H1 (cell line): ENCODE data around the gene SMAD7. TPM values are rescaled to one million over a fixed set of nuclear protein-coding genes. Genes with fewer than 3 reads are reported as not detected.

Experiments
- BRCA1 ChIP-seq: IDR thresholded peaks from 2 replicates; pipeline ENCODE4 v1.6.1; 2012; ENCODE audit warnings: low read depth, low read length, improper control_type of control experiment
- CHD7 ChIP-seq: fragments of 300-600 bp; sonication (generic); IDR thresholded peaks from 2 replicates; pipeline ENCODE4 v1.7.1; 2012; ENCODE audit warnings: low read length, moderate library complexity, mild to moderate bottlenecking, inconsistent platforms; ENCODE audit not compliant: insufficient replicate concordance
- GTF2F1 ChIP-seq: IDR thresholded peaks from 2 replicates; pipeline ENCODE4 v1.6.1; 2012; ENCODE audit warnings: low read depth, low read length, improper control_type of control experiment, borderline replicate concordance
- JUN ChIP-seq: IDR thresholded peaks from 2 replicates; pipeline ENCODE4 v1.6.1; 2011; ENCODE audit warnings: low read depth, mild to moderate bottlenecking, improper control_type of control experiment, low read length
- NRF1 ChIP-seq: IDR thresholded peaks from 2 replicates; pipeline ENCODE4 v1.6.1; 2011; ENCODE audit warnings: mild to moderate bottlenecking, low read depth, low read length, improper control_type of control experiment
- SIX5 ChIP-seq: IDR thresholded peaks from 2 replicates; pipeline ENCODE4 v1.6.1; 2011; ENCODE audit warnings: mild to moderate bottlenecking, low read depth, low read length
- SP1 ChIP-seq: IDR thresholded peaks from 2 replicates; pipeline ENCODE4 v1.6.1; 2011; ENCODE audit warnings: low read depth, low read length
- TEAD4 ChIP-seq: IDR thresholded peaks from 2 replicates; pipeline ENCODE4 v1.6.1; 2012; ENCODE audit warnings: low read depth, low read length, inconsistent platforms, mixed read lengths
- USF2 ChIP-seq: IDR thresholded peaks from 2 replicates; pipeline ENCODE4 v1.6.1; 2011; ENCODE audit warnings: low read length, improper control_type of control experiment
- polyA plus RNA-seq, 7 experiments: library from polyadenylated mRNA; depleted of rRNA in 3 of 7; stranded (reverse) in 5 of 7; unstranded in 2 of 7; fragments of >200 nt in 5 of 7; fragments of 200-250 nt in 2 of 7; gene quantifications; 1 replicate in 5 of 7; 2 replicates in 1 of 7; 4 replicates in 1 of 7; pipeline versions ENCODE4 v1.2.1 to v1.2.3, GENCODE V29; 2011 to 2013; ENCODE audit warnings: missing spikeins in 2 of 7, mixed read lengths in 2 of 7
- total RNA-seq: library from RNA; stranded (reverse); fragmentation: NEBNext Ultra II Directional; extraction: Animal tissue kit (Norgen Biotek cat#: 25700); gene quantifications from 2 replicates; pipeline ENCODE4 v1.2.1, GENCODE V29; 2021

The SMAD7 gene
- total and polyA plus RNA-seq, 2 of the 8 experiments (the other 6 are each of a cell fraction or from before 2014, with no cell fraction given) = 6.5 to 15.5 TPM

- TF ChIP-seq USF2 = no peak
- no peak for TF ChIP-seq SP1
- TF ChIP-seq CHD7 = no peak
- TF ChIP-seq BRCA1 = no peak
- no peak for TF ChIP-seq JUN
- TF ChIP-seq SIX5 = no peak
- TF ChIP-seq NRF1 = peak; percentile 31
- no peak for TF ChIP-seq GTF2F1
- TF ChIP-seq TEAD4 = peak; percentile 78
Measured at GRCh38 chr18:48949606-48950535, 894 bp downstream of the SMAD7 start (continued).
